Loucy (cell line): Measurements from ENCODE around the gene TNS3.

ENCODE experiments used
- H2AFZ ChIP-seq: fragments of 200-600 bp; sonication (generic); 2 replicates; pipeline ENCODE4 v1.6.0; 2016; ENCODE audit warnings: antibody characterized with exemption, mild to moderate bottlenecking, low read length, moderate library complexity
- H3F3A ChIP-seq: fragments of 200-600 bp; 2 replicates; pipeline ENCODE4 v1.6.0; 2016; ENCODE audit warnings: antibody characterized with exemption, low read depth, mild to moderate bottlenecking
- H3K27me3 ChIP-seq: fragments of 200-600 bp; sonication (generic); 2 replicates; pipeline ENCODE4 v1.6.1; 2014; ENCODE audit warnings: low read length, mild to moderate bottlenecking; ENCODE audit not compliant: insufficient read depth, poor library complexity, severe bottlenecking
- H3K36me3 ChIP-seq: fragments of 200-600 bp; sonication (generic); 2 replicates; pipeline ENCODE4 v1.6.1; 2016; ENCODE audit warnings: low read length; ENCODE audit not compliant: insufficient read depth
- H3K4me1 ChIP-seq: fragments of 200-600 bp; sonication (generic); 2 replicates; pipeline ENCODE4 v1.5.1; 2014; ENCODE audit warnings: low read length, mild to moderate bottlenecking; ENCODE audit not compliant: insufficient read depth, poor library complexity, severe bottlenecking
- H3K4me2 ChIP-seq: fragments of 200-600 bp; sonication (generic); 2 replicates; pipeline ENCODE4 v1.6.0; 2014; ENCODE audit warnings: antibody characterized with exemption, low read length, low read depth, mild to moderate bottlenecking; ENCODE audit not compliant: poor library complexity, severe bottlenecking
- H3K4me3 ChIP-seq: fragments of 200-600 bp; sonication (generic); 2 replicates; pipeline ENCODE4 v1.5.1; 2014; ENCODE audit warnings: low read length, mild to moderate bottlenecking, mixed read lengths; ENCODE audit not compliant: poor library complexity, severe bottlenecking
- H3K79me2 ChIP-seq: fragments of 200-600 bp; sonication (generic); 2 replicates; pipeline ENCODE4 v1.6.1; 2014; ENCODE audit warnings: low read length; ENCODE audit not compliant: insufficient read depth
- H3K9ac ChIP-seq: fragments of 200-600 bp; sonication (generic); 2 replicates; pipeline ENCODE4 v1.6.0; 2014; ENCODE audit warnings: mild to moderate bottlenecking, low read depth, low read length, moderate library complexity; ENCODE audit not compliant: poor library complexity, severe bottlenecking
- H3K9me2 ChIP-seq: fragments of 200-600 bp; sonication (generic); replicated peaks from 2 replicates; pipeline ENCODE4 v1.6.1; 2016; ENCODE audit warnings: low read depth, low read length, mixed read lengths
- H3K9me3 ChIP-seq: fragments of 200-600 bp; sonication (generic); 2 replicates; pipeline ENCODE4 v1.6.1; 2014; ENCODE audit warnings: mild to moderate bottlenecking, antibody characterized with exemption, low read length, low read depth; ENCODE audit not compliant: insufficient read depth
- H4K20me1 ChIP-seq: fragments of 200-600 bp; sonication (generic); 2 replicates; pipeline ENCODE4 v1.6.0; 2014; ENCODE audit warnings: antibody characterized with exemption, low read length, mild to moderate bottlenecking; ENCODE audit not compliant: insufficient read depth, poor library complexity, severe bottlenecking
- EZH2phosphoT487 ChIP-seq: fragments of 200-600 bp; IDR thresholded peaks from 2 replicates; pipeline ENCODE4 v1.6.1; 2018; ENCODE audit warnings: antibody characterized with exemption, mild to moderate bottlenecking, moderate library complexity, borderline replicate concordance
- TF ChIP-seq, protein P1 (sequence below): fragments of 200-600 bp; sonication (generic); conservative IDR thresholded peaks from 2 replicates; pipeline ENCODE4 v1.5.1; 2014; ENCODE audit warnings: mild to moderate bottlenecking, antibody characterized with exemption, low read length

Gene TNS3

DNA sequence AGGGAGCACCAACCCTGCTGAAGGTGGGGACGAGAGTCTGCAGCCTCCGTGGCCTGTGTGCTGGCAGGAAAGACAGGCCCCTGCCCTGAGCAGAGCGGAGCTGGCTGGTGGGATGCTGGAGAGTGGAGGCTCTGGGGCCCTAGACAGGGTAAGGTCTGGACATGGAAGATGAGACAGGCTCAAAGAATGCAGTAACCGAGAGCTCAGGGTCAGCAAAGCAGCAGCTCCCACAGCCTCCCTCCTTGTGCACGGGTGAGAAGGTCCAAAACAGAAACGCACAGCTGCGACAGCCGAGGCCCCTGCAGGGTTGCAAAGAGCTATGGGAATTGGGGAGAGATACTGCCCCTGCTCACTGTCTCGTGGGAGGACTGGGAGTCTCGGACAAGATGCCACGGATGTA lies 80.5 kb downstream of the TNS3 start:
- Histone ChIP-seq H2AFZ (no peak overlapping the region), H3K79me2 (no peaks in the 10 kb centered on the region), H3K27me3 (no peaks in the 10 kb centered on the region), H3K4me3 (no peak overlapping the region), H3K9me3 (peaks cover 5% of the 10 kb centered on the region; the same call in 1 of the 2 replicates), H3K9me2 (no peaks in the 10 kb centered on the region), H3K9ac (no peak overlapping the region), H3K4me2 (no peak overlapping the region), H3K36me3 (no peaks in the 10 kb centered on the region), H3F3A (no peaks in the 10 kb centered on the region), H4K20me1 (no peaks in the 10 kb centered on the region), H3K4me1 (no peaks in the 10 kb centered on the region)
- TF ChIP-seq, protein P1, sequence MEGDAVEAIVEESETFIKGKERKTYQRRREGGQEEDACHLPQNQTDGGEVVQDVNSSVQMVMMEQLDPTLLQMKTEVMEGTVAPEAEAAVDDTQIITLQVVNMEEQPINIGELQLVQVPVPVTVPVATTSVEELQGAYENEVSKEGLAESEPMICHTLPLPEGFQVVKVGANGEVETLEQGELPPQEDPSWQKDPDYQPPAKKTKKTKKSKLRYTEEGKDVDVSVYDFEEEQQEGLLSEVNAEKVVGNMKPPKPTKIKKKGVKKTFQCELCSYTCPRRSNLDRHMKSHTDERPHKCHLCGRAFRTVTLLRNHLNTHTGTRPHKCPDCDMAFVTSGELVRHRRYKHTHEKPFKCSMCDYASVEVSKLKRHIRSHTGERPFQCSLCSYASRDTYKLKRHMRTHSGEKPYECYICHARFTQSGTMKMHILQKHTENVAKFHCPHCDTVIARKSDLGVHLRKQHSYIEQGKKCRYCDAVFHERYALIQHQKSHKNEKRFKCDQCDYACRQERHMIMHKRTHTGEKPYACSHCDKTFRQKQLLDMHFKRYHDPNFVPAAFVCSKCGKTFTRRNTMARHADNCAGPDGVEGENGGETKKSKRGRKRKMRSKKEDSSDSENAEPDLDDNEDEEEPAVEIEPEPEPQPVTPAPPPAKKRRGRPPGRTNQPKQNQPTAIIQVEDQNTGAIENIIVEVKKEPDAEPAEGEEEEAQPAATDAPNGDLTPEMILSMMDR = no peak
- no peak for TF ChIP-seq EZH2phosphoT487

- Histone ChIP-seq H4K20me1 (no peaks in the 10 kb centered on the region), H3K4me2 (no peak overlapping the region), H3K36me3 (no peaks in the 10 kb centered on the region), H3F3A (no peaks in the 10 kb centered on the region), H3K9me3 (peaks cover 5% of the 10 kb centered on the region; the same call in 1 of the 2 replicates), H3K4me1 (no peaks in the 10 kb centered on the region), H2AFZ (no peak overlapping the region), H3K27me3 (no peaks in the 10 kb centered on the region), H3K9ac (no peak overlapping the region), H3K79me2 (no peaks in the 10 kb centered on the region), H3K9me2 (no peaks in the 10 kb centered on the region), H3K4me3 (no peak overlapping the region)
- TF ChIP-seq, protein P1 = no peak
- no peak for TF ChIP-seq EZH2phosphoT487
Measured at GRCh38 chr7:47500103-47500563, 81.8 kb downstream of the TNS3 start.

- TF ChIP-seq, protein P1 = no peak
- TF ChIP-seq EZH2phosphoT487 = no peak
- Histone ChIP-seq H3K9me2 (no peaks in the 10 kb centered on the region), H3F3A (no peaks in the 10 kb centered on the region), H3K9ac (no peak overlapping the region), H3K27me3 (no peaks in the 10 kb centered on the region), H2AFZ (no peak overlapping the region), H3K4me2 (no peak overlapping the region), H3K79me2 (no peaks in the 10 kb centered on the region), H3K9me3 (peaks cover 5% of the 10 kb centered on the region; the same call in 1 of the 2 replicates), H3K36me3 (no peaks in the 10 kb centered on the region), H4K20me1 (no peaks in the 10 kb centered on the region), H3K4me1 (no peaks in the 10 kb centered on the region), H3K4me3 (no peak overlapping the region)
Measured at GRCh38 chr7:47498229-47499056, 83.5 kb downstream of the TNS3 start.
